ENCODE data around the gene MYOM1.
A peak's percentile ranks its signal among the peaks of the same experiment; 100 is the strongest.

The MYOM1 gene

DNA sequence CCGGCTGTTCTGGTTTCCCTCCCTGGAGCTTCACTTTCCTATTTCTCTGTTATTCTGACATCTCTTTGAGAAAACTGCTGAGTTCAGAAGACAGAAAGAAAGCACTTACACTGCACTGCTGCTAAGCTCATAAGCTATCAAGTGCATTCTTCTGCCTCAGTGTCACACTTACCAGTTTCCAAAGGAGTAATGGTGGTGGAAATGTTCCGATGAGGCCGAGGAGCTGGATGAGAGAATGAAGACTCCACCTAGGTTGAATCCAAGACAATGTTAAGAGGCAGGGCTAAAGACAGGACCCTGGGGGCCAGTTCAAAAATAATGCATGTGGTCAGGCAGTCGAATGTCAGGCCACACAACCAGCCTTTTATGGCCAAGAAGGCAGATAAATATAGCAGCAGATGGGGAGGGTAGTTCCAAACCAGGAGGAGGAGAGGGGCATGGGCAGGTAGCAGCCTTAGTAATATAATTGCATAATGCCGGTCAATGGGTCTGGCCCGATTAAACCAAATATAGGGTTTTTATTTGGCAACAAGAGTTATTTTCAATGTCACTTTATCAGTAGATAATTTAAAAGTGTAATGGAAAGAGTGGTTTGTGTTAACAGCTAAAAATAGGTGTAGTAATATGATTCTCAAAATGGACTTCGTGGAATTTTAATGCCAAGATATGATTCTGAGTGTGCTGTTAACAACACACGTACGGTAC is at the start of gene MYOM1:
Gene MYOM1 (minus strand): TSS at position 338 of the 705 bp plus-strand sequence. CDS start 4,745 bp downstream, outside the sequence.
- no peak for DNase-seq

DNA sequence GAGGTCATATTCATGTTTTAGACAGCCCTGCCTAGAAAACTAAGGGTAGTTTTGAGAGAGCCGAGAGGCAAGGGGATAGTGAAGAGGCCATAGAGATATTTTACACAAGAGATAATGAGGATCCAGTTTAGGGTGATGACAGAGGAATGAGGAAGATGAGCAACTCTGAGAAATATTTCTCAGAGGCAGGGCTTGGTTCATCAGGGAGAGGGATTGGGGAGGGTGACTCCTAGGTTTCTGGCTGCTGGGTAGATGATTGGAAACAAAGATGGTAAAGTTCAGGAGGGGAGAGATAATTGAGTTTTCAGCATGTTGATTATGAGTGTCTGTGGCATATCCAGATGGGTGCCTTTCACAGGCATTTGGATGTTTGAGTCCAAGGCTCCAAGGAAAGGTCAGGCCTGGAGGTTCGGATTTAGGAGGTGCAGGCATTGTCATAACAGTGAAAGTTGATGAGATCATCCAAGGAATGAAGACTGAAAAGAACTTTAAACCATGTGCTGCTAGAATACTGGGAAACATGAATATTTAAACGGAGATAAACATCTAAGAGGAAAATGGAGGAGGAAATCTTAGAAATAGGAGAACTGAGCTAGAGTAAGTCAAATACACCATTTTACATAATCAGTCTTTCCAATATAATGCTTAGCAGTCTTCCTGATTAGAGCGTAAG is 49.6 kb upstream of the MYOM1 start:
- no peak for DNase-seq

DNA sequence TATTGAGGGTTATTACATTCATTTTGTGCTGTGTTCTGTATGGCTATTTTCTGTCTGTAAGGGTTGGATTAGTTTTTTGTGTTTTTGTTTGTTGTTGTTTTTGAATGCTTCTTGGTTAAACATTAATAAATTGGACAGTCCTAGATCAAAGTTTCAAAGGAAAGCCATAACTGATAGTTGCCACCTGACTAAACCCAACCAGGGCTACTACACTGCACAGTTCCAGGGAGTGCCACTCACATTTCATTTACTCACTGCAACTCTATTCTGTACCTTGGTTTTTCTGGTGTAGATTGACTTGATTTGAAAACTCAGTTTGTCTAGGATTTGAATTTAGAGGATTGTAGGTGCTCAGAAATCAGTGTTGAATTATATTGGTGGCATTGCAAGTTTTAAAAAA is 48.5 kb upstream of the MYOM1 start:
- DNase-seq = no peak

DNA sequence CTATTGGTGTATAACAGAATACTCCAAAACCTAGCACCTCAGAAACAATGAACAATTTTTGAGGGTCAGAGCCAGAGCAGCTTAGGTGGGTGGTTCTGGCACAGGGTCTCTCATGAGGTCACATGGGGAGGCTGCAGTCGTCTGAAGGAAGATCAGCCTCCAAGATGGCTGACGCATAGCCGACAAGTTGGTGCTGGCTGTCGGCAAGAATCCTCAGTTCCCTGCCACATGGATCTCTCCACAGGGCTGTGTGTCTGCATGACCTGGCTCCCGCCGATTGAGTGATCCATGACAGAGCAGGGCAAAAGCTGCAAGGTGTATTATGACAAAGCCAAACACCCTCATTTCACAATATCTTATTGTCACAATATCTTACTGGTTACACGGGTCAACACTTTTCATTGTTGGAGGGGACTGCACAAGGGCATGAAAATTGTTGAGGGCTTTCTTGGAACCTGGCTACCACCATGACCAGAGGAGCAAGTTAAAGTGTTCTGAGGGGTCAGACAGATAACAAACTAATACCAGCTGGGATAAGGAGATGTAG is 46.4 kb upstream of the MYOM1 start:
- DNase-seq = no peak

DNA sequence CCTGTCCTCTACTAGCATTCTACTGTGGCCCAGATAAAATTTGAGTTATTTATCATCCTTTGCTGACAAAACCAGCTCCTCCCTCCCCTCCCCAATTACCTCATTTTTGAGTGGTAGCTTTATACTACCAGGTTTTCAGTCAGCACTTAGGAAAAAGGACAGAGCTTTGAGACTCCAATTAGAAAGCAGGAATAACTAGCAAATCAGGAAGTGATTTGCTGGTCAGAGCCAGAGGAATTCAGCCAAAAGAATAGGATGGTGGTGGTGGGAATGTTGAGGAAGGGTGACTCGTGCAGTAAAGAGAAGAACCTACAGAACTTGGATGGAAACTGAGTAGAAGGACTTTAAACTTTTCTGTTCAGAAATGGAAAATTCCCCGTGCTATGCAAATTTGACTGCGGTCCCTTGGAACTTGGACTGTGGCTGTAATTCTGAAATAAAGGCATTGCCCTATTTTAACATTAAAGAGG is 45.8 kb upstream of the MYOM1 start:
- no peak for DNase-seq

DNA sequence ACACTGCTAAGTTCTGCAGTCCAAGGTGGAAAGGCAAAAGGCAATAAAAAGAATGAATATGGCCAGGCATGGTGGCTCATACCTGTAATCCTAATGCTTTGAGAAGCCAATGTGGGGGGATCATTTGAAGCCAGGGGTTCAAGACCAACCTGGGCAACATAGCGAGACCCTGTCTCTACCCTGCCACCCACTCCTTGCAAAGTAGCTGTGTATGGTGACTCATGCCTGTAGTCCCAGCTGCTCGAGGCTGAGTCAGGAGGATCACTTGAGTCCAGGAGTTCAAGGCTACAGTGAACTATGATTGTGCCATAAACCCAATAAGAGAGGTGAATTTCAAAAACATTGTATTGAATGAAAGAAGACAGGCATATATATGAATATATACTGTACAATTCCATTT is 44.6 kb upstream of the MYOM1 start:
- DNase-seq = no peak

DNA sequence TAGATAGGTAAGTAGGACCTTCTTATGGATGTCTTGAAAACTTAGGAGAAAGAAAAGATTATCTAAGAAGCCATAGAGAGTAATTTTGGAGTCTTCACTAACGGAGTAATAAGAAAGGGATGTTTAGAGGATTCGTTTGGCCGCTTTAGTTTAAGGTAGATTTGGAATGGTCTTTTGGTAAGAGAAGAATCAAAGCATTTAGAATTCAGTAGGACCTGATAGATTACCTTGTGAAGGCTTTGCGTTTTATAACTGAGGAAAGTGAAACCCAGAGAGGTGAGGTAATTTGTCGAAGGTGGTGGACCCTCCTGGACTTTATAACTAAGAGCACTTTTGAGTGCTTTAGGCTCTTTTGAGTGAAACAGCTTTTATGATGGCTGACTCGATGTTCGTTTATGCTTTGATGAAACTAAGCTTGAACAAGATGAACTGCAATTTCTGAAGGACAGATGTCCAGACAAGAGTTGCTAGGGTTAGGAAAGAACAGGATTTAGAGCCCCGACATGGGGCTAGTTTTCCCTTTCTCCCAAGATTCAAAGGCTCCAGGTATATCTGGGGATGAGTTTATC is 43.4 kb upstream of the MYOM1 start:
- DNase-seq = no peak

DNA sequence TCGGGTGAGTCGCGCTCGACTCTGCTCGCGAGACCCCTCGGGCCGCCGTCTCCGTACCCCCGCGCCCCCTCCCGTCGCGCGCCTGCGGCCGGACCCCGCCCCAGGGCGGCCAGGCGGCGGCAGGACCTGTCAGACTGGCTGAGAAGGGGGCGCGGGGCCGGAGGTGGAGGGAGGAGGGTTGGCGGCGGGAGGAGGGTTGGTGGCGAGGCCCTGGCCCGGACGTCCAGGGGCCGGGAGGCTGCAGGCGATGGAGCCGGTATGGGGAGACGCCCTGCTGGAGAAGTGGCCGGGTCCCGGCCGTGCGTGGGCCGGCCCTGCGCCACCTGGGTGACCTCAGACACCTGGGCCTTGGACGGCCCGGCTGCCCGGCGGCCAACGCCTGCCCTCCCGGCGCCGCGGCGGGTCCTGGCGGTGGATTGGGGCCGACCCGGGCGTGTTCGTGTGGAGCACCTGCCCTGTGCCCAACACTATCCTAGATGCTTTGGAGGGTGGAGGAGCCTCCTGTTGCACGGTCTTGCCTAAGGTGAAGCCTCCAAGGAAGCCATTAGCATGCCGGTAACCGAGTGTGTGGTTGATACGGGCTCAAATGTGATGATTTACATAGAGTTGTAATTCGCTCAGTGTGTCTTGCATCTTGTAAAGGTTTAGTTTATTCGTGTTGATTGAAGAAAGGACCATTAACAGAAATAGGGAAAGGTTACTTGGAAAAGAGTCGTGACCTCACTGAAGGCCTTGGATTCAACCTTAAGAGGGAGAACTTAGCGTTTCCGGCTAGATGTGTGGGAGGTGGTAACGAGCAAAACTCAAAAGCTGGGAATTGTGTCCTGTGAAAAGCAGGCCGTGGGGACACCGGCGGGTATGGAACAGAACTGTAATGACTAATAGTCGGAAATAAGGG is 42.7 kb upstream of the MYOM1 start:
- no peak for DNase-seq

DNA sequence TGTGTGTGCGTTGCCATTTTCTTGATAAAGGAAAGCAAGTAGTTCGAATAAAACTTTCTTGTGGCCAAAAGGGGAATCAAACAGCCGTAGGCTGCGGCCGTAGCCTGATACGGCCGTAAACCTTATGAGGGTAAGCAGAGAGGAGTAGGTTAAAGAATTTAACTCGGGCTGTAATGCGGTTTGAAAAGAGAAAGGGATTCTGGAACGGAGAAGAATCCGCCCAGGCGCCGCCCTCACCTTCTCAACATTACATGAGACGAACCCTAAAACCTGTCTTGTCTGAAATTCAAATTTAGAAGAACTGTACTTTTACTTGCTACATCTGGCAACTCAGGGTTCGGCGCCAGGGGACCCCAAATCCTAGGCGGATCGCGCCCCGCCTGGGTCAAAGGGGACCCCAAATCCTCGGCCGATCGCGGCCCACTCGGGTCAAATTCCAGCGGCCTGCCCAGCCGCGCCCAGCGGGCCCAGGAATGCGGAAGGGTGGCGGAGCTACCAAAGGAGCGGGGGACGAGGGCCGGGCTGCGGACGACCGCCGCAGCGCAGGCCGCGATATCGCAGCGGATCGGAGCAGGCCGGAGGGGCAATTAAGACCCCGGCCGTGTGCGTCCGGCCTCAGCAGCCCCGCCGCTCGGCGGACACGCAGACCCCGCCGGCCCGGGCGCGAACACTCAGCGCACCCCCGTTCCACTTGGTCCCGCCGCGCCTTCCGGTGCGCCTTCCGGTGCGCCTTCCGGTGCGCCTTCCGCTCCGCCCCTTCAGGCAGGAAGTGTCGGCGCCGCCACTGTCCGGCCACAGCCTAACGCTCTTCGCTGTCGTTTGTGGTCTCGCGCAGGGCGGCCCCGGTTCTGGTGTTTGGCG is 41.8 kb upstream of the MYOM1 start, which contains the start of gene MYL12B:
Gene MYL12B (plus strand): TSS at position 761 of the 861 bp plus-strand sequence. CDS start 10,766 bp downstream, outside the sequence.
- DNase-seq = peak; percentile 86

DNA sequence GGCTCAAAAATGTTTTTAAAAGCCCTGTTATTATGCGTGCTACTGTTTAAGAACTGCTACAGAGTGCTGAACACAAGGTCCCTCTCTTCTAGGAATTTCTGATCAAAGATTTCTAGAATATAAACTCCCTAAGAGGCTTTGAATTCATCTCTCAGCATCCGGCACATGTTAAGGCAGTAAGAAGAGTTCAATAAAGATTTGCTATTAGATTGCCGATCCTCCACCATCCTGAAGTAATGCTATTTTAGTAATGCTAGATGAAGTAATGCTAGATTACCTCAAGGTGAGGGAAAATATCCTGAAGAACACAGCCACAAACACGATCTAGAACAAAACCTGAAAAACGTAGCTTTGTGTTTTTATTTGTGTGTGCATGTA is 41.2 kb upstream of the MYOM1 start:
- DNase-seq = no peak

DNA sequence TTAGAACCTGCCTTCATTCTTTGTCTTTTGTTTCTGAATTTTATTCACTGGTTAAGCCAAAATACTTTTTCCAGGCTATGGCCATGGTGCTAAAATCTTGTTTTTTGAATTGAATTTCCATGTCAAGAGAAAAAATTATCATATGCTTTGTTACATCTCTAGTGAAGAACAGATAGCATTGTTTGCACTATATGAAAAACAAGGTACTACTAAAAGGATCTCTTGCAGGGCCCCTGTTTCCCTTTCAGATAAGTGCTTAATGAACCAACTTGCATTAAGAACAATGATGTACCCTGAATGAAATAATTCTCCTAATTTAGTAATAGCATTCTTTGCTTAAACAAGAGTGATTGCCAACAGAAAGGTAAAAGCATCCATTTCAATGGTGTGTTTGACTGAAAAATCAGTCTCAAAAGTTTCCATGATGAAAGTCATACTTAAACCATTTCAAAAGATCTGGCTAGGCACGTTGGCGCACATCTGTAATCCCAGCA is 37.9 kb upstream of the MYOM1 start:
- DNase-seq = no peak

DNA sequence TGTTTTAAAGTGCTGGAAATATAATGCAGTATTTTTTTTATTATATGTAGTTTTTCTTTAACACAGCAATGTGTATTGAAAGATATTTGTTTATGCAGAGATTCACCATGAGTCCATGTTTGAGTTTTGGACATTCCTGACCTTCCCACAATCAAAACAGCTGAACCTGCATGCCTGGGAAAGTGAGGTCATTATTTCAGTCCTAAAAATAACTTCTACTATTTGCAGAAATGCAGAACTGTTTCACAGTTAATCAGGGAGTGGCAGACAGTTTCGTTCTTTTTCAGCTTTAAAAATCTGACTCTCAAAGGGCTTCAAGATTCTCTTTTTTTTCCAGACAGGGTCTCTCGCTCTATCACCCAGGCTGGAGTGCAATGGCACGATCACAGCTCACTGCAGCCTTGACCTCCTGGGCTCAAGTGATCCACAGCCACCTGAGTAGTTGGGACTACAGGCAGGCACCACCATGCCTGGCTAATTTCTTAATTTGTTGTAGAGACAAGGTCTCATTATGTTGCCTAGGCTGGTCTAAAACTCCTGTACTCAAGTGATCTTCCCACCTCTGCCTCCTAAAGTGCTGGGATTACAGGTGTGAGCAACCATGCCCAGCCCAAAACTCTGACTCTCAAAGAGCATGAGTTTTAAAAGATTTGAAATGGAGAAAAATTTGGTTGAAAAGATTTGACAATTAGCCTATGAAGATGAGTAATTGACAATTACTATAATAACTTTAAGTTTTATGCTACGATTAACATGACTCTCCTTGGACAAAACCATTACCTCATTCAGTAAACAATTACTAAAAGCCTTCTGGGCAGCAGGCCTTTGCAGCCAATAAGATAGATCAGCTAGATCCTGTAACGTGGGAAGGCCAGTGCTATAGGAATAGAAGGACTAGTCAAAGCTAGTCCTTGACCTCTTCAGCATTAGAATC is 37.2 kb upstream of the MYOM1 start:
- no peak for DNase-seq

DNA sequence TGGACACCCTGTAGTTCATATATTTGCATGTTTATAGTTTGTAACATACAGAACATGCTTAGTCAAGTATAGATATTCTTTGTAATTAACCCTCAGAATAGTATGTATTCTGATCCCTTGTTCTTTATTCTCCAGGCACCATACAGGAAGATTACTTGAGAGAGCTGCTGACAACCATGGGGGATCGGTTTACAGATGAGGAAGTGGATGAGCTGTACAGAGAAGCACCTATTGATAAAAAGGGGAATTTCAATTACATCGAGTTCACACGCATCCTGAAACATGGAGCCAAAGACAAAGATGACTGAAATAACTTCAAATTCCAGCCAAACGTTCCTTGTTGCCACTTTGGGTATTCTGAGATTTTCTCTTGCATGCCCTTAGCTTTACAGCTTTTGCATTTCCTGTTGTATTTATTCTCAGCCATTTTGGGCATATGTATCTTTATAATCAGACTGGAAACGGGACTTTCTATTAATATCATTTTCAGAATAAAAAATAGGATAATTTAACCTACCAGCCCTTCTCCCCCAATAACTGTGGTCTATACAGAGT is 35.9 kb upstream of the MYOM1 start:
- no peak for DNase-seq

DNA sequence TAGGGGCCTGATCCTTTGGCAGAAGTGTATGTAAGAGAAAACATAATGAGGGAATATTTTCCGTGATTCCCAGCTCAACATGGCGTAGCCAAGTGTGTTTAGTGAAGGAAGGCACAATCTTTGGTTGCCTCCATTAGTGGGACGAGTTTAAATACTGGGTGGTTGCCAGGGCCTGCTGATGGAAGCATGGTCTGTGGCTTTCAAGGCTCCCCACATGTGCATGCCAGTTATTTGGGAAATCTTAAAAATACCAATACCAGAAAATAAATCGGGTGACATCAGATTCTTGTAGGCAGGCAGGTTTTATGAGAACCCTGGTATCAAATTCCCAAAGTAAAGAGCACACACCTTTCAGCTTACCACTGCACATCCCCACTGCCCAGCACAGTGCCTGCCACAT is 35.0 kb upstream of the MYOM1 start:
- no peak for DNase-seq

DNA sequence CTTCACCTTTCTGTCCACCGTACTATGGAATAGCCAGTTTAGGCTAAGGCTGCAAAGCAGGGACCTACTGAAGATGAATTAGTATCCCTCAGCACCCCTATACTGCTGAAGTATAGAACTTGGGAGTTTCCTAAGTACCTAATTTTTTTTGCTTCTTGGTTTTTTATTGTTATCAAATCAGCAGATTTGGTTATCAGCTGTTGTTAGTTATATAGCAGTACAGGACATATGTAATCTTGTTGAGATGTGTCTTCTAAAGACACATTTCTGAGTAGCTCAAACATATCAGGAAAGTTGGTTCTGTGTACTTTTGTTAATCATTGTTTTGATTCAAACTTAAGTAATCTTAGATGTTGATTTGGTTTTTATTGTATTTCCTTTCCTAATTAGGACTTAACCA is 33.1 kb upstream of the MYOM1 start:
- DNase-seq = no peak

DNA sequence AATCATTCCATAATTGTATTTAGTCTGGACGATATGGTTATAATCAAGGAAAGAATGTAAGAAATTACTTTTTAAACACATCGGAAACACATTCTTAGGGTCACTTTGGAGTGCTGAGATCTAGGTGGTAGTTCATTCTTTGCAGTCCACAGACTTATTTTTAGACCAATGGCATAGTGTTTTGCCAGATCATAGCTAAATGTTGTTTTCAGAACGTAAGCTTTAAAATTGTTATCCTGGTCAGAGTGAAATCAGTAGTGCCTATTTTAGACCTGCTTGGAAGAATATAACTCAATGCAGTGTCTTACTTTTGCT is 32.2 kb upstream of the MYOM1 start:
- no peak for DNase-seq

DNA sequence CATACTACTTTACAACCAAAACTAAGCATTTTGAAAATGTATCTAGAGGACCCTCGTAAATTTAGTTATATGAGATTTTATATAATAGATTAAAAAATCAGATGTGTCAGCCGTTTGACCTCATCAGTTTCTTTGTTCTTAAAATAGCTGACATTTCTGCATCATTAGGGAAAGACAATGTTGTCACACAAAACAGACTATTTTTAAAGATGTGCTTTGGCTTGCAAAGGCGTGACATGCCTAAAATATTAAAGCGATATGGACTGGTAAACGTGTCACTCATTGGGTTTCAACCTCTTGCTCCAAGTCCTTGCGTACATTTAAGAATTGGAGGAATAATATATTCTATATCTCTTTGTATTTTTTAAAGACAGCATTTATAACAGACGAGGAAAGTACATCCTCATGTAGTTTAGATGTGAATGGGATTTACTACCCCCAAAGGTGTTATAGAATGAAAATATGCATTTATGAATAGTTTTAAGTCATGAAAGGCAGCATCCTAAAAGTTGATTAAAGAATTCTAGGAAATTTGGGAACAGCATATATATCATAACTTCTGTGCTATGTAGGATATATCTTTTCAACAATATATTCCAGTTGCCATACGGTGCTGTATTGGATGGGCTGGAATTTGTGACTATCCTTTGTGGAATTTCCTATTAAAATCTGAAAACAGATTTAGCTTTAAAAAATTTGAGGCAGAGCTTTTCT is 31.6 kb upstream of the MYOM1 start:
- no peak for DNase-seq

DNA sequence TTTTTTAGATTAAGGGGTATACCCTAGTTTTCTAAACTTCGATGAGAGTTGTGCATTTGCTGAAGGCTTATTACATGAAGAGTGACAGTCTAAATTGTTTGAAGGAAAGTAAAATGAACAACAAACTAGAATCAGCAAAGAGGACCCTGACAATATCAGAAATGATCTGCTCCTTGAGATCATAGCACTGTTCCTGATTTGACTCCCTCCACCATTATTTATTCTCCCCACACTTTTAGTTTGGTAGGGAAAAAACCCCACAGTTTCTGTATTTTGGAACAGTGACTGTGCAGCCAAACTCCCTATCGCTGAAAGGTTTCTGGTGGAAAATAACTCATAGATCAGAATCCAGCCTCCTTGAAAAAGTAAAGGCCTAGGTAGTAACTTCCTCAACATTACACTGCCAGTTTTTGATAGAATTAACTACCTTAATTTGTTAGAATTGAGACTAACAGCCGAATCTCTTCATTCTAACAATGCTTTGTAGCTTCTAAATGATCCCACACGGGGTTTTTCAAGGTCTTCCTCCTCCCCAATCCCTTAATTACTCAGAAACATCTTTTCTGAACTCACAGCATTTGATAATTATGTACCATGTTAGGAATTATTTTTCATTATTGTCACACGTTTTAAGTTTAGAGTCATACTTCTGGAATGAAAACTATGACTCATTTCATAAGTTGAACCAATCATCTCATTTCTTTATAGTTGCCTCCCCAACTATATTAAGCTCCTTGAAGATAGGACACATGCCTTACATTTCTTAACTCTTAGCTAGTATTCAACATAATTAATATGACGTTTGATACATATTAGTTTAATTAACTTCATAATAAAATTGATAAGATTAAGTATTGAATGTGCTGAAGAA is 30.7 kb upstream of the MYOM1 start:
- DNase-seq = no peak

All from activated T-cell treated with anti-CD3 and anti-CD28 coated beads, Interleukin-2, amount 50 U/mL, for 1 hour (primary cell).